Fibroblast of skin of back (primary cell): ENCODE measurements around the gene MCM8. TPM values are rescaled to one million over a fixed set of nuclear protein-coding genes. Genes with fewer than 3 reads are reported as not detected.

Source experiments
- DNase-seq: peaks from one replicate; pipeline ENCODE4 v3.0.0-alpha.2; 2013
- polyA plus RNA-seq, 2 experiments: library from polyadenylated mRNA; unstranded; fragments of 120-200 nt; gene quantifications; one replicate each; pipeline ENCODE4 v1.2.1, GENCODE V29; 2013; ENCODE audit not compliant: insufficient read length in 2 of 2

MCM8 gene
- 15.9 TPM for polyA plus RNA-seq (2013, experiment 1 of 2; ENCODE audit: insufficient read length)
- polyA plus RNA-seq (2013, experiment 2 of 2; ENCODE audit: insufficient read length), result 3.6 TPM

DNA sequence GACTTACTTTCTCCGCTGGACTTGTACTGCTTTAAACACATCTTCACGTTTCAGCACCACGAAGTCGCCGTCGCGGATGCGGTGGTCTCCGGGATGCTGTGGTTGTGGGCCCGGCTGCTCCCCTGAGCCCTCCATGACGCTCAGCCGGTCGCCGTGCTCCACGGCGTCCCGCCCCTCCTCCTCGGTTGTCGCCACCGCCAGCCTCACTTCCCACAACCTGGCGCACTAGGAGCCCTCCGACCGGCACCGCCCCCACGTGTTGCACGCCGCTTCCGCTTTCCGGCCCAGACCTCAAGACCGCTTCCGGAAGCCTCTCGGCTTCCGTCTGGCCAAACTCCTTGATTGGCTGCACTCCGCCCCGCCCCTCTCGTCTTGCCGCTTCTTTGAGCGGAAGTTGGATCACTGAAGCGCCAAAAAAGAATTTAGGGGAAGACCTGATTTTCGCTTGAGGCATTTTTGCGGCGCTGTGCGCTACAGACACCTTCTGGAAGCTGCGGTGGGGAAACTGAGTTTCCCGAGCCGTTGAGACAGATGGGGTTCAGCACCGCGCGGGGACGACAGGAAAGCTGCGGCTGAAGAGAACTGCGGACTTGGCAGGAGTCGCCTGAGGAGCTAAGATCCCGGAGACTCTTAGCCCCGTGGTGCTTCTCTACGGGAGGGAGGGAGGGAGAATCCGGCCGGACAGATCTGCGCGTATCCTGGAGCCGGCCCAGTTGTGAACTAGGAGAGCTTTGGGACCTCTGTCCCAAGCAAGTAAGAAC, at the start of gene MCM8, which contains the start of gene TRMT6:
TSS of gene MCM8 (plus strand) at position 382 of the 761 bp plus-strand sequence. CDS start 1,364 bp downstream, outside the sequence.
TSS of gene TRMT6 (minus strand) at position 263 of the 761 bp plus-strand sequence. CDS start at position 135, 128 bp downstream.
- peak; percentile 96 for DNase-seq

DNA sequence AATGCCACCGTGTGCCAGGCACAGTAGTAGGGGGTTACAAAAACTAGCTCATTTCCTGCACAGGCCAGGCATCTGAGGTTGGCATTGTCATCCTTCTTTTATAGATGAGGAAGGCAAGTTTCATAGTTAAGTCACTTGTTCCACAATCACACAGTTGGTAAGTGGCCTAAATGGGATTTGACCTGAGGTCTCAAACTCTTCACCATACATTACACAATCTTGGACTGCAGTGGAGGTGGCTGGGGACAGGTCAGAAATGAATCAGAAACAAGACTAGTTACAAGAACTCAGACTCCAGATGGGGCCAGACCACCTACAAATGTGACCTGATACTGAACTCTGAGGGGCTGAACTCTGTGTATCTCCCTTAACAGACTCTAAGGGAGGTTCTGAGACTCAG, 49.5 kb upstream of the MCM8 start:
- no peak for DNase-seq

DNA sequence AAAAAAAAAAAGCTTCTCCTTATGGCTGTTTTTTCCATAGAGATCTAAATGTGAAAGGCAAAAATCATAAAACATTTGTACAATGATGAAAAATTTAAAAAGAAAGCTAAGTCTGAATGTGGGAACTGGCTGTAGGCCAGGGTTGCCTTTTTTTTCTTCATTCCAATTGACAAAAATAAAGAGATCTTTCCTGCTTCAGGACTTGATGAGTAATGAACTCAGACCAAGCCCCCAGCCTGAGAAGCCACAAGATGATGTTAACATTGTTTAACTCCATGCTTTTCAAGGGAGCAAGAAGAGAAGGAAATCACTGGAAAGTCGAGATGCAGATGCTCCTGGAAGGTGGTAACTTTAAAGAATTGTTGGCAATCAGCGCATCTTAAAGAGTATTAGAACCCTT, 41.5 kb upstream of the MCM8 start:
- peak; percentile 6 for DNase-seq

DNA sequence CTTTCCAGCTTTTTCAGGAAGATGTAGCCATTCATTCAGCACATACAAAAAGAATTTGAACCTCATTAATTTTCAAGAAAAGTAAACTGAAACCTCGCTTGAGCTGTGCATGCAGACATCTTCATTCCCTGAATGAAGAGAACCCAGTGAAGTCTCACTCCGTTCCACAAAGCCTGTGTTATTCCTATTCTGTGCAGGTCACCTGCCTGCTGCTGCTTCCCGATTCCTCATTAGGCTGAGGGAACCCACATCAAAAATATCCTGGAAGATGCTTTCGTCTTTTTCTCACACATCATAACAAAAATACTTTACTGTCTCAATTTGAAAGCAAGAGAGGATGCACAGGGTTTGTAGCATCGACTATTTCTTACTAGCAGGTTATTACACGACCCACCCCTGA, 40.3 kb upstream of the MCM8 start:
- no peak for DNase-seq

DNA sequence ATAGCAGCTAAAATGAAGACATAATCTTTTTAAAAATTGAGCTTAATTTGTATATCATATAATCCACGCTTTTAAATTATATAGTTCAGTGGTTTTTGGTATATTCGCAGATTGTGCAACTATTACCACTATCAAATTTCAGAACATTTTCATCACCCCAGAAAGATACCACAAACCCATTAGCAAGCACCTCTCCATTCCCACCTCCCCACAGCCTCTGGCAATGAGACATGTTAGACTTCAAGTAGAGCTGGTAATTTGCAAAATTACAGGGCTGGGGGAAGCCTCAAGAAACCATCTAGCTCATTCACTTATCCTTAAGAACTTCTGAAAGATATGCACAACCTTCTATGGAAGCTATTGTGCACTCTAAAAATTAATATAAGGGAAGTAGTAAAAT, 37.3 kb upstream of the MCM8 start:
- no peak for DNase-seq

DNA sequence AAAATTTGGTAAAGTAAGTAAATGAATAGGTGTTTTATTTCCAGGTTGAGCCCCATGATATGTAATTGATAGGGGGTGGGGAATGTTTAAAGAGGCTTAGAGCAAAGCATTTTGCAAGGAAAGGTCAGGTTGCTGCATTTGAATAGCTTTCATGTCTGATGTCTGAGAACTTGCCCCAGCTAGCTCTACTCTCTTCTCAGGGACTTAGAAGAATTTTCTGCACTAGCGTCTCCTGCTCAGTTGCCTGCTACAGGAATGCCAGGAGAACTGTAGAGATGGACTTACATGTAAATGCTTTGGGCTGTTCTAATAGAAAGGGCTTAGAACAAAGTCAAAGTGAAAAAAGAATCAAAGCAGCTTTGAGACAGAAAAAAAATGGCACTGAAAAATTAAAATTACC, 35.6 kb upstream of the MCM8 start:
- DNase-seq, result no peak

DNA sequence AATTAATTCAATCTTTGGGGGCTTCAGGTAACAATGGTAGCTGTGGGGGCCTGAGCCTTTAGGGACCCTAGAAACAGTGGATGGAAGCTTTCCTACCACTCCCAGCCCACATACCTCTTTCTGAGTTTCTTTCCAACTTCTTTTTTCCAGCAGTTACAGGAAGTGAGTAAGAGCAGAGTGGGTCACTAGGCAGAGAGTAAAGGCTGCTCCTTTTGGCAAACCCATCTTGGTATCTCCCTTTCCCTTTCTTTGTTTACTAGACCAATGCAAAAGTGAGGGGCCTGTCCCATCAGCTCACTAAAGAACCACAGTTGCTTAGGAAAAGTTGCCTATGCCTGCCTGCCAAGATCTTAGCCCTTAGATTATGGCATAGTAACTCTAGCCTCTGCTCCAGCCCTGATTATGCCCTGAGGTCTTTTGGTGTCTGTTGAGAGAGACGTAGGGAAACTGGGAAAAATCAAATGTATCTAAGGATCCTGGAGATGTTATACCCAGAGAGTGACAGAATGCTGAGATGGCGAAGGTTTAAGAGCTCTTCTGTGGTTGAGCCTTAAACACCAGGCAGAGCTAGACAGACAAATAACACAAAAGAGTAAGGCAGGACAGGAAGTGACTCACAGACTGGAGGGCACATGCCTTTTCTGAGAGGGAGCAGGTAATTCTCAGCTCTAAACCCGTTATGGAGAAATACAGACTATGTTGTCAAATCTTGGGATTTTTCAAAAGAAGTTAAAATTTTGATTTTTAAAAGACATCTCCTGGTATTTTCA, 31.4 kb upstream of the MCM8 start:
- DNase-seq, result peak; percentile 33

DNA sequence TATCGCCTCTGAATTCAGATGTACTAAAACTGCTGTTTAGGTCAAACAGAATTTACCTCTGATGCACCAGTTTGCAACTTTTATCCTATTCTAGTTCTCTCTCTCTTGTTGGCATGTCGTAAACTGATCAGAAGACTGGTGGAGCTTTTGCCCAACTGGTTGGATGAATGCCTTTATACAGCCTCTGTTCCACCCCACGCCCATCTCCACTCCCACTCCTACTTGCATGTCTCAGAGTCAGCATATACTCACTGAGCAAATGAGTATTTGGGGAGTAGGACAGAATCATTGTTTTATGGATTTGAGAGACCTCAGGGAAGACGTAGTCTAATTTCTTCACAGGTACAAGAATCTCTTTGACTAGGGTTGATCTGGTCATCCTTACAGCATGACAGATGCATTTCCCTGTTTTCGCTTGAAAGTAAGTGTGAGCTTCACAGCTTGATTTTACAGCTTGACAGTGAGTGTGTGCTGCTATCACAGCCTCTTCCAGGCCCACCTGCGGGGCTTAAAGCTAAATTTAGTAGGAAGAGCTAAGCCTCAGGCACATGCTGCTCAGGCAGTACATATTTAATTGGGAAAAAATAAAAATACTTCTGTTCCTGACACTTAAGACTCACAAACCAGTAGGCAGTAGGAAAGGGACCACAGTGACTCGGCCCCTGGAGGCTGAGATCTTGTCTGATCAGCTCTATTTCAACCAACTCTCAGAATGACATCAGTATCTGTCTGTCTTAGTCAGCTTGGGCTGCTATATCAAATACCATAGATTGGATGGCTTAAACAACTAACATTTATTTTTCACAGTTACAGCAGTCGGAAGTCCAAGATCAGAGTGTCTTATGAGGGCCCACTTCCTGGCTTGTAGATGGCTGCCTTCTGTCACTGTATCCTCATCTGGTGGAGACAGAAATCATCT, 30.6 kb upstream of the MCM8 start:
- DNase-seq, result no peak

DNA sequence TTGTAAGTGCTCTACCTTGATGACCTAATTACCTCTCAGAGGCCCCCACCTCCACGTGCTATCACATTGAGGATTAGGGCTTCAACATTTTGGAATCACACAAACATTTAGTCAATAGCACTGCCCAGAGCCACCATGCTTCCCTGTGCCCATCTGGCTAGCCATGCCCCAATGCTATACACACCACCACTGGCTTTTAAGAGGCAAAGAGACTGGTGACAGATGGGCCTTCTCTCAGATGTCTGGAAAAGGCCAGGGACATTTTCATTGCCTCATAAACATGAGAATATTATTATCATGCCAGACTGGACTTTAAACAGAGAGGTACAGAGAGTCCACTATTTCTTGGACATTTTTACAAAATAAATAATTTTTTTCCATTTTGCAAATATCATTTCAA, 29.9 kb upstream of the MCM8 start:
- no peak for DNase-seq

DNA sequence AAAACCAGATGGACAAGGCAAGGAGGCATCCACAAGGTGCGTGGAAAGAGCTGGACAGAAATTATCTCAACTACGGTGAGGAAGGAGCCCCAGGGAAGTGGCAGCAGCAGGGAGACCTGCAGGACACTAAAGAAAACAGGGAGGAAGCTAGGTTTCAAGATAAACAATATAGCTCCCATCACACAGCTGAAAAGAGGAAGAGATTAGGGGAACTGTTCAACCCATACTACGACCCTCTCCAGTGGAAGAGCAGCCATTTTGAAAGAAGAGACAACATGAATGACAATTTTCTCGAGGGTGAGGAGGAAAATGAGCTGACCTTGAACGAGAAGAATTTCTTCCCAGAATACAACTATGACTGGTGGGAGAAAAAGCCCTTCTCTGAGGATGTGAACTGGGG, 27.0 kb upstream of the MCM8 start:
- DNase-seq, result no peak

DNA sequence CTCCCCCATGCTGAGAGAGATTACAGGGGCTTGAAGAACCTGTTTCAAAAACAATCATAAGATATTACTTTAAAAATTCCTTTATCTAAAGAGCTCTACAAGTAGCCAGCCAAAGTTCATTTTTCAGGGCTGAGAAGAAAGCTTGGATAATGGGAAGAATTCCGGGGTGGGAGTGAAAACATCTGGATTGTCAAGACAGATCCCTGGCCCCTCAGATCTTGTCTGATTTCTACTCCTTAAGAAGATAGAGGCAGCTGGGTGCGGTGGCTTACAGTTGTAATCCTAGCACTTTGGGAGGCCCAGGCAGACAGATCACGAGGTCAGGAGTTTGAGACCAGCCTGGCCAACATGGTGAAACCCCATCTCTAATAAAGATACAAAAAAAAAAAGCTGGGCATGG, 24.9 kb upstream of the MCM8 start:
- no peak for DNase-seq

DNA sequence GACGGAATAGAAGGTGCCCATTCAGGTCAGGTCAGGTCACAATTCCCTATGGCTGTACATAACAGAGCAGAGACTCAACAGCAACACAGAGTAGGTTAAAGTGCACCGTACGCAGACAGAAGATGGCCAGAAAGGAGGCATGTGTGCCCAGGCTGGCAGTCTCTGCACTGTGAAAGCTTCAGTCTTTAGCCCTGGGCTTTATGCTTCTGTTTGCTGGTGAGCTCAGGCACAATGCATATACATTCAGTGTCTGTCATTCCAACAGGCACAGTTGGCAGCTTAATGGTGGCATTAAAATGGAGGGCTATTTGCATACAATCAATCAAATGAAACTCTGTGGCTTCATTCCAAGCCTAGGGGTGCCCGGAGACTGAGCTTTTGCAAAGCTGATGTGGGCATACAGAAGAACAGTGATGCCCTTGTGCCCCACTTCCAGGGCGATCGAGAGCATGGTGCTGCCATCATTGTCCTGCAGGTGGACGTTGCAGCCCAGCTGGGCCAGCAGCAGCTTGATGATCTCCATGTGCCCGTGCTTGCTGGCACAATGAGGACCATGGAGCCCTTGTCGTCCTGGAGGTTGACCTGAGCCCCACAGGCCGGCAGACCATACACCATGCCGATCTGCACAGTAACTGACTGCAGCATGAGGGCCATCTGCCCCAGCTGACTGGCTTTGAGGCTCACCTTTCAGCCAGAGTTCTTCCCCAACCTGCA, 22.5 kb upstream of the MCM8 start:
- no peak for DNase-seq

DNA sequence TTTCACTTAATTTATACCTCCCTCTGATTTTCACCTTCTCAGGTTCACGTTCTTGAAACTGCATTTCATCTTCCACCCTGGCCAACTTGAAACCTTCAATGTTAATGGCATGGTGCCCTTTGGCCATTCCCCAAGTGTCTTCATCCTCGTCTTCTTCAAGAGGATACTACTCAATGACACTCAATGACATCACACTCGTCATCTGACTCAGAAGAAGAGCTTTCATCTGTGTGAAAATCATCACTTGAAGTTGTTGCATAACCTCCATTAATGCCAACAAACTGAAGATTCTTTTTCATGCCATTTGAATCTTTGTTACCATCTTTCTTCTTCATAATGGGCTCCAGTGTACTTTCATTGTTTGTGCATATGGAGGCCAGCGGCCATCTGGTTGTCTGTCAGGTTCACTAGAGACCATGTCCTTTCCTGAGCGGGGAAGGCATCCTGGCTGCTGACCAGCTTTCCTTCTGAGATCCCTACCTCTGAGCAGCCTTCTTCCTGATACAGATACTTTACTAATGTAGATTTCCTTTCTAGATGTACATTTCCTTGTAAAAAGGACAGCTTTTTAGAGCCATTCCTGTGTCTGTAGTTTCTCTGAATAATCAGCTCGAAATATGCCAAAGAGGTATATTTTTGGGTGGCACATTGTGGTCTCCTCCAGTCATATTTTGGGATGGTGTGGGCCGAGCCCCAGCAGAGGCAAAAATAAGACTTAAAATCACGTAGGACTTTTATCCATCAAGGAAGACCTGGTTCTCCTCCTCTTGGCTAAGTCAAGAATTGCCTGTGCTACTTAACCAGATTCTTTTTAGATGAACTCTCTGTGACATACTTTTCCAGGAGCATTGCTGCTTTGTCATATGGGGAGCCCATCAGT, 21.4 kb upstream of the MCM8 start:
- DNase-seq, result no peak

DNA sequence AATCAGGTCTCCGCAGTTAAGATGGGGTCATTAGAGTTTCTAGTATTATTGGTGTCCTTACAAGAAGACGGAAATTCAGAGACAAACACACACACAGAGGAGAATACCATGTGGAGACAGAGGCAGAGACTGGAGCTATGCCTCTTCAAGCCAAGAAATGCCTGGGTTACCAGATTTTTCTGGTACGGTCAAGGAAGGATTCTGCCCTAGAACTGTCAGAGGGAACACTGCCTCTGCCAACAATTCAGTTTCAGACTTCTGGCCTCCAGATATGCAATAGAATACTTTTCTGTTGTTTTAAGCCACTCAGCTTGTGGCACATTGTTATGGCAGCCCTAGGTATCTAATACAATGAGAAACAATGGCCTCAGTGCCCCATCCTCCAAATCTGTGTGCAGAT, 19.0 kb upstream of the MCM8 start:
- DNase-seq, result no peak

DNA sequence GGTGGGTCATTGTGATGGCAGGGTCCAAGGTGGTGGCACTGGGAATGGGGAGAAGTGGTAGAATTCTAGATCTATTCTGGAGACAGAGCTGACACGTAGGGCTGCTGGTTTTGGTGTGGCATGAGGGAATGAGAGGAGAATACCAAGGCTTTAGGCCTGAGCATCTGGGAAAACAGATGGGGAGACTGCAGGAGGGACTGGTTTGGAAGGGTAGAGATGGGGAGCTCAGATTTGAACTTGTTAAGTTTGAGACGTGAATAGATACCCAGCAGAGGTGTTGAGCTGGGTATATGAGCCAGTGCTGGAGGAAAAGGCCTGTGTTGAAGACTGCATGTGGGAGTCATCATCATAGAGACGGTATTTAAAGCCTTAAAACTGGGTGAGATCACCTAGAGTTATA, 17.7 kb upstream of the MCM8 start:
- DNase-seq, result no peak

DNA sequence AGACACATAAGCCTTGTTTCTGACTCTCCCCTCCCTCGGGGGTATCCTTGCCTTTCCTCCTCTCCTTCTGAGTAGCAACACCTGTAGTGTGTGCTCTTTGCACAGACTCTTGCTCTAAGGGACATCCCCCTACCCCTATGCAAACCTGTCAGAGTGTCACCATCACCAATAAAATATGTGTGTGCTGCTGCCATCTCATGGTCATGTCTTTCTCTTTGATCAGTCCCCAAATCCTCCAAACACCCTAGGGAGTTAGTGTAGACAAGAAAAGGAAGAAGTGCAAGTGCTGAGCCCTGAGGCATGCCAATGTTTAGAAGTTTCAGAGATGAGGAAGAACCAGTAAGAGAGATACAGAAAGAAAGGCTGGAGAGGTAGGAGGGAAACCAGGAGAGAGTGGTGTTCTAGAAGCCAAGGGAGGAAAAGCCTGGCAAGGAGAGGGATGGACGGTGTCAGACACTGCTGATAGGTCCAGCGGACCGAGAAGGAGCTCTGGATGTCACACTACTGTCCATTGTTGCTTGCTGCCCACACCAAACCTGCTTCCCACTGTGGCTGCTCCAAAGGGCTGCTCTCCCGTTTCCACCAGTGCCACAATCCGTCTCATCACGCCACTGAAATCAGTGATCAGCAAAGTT, 16.5 kb upstream of the MCM8 start:
- DNase-seq, result no peak

DNA sequence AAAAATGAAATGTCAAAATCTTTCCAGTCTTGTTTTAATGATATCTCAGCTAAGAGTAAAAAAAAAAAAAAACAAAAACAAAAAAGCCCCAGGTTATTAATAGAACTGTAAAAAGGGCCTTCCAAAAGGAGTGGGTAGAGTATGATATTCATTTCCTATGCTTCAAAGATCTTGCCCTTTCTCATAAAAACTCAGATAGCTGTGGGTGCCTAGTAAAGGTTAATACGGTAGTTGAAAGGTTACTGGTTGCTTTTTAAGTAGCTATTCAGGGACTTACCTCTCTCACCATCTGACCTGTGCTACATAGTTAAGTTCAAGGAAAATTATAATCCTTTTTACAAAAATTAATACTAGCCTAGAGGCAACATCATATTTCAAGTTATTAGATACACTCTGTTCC, 15.1 kb upstream of the MCM8 start:
- DNase-seq, result no peak

DNA sequence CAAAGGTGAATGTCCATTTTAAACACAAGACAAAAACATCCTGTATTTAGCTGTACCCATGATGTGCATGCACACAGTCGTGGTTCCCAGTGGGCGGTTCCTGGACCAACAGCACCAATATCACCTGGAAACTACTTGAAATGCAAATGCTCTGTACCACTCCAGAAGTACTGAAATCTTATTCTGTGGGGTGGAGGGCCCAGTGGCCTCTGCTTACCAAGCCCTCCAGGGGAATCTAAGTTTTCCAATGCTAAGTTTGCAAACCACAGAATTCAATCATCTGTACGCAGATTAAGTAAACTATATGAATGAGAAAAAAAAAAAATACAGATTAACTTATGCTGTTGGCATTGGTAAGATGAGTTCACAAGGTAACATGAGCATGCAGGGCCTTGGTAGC, 14.2 kb upstream of the MCM8 start:
- DNase-seq, result no peak

DNA sequence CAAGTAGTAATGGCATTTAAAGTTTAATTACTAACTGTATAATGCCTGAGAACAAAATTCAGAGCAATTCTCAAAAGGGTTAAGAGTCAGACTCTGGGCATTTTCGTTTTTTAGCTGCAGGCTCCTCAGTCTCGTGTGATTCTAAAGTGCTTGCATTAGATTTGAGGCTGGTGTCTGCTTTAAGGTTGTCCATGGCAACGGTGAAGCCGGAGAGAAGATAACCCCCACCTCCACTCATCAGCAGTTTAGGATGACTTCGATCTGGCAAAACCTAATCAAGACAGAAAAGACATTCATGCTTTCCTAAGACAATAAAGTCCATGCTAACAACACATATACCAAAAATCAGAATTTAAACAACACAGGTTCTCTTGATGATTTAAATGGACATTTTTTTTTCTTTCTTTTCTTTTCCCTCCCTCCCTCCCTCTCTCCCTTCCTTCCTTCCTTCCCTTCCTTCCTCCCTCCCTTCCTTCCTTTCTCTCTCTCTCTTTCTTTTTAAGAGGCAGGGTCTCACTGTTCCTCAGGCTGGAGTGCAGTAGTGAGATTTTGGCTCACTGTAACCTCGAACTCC, 11.9 kb upstream of the MCM8 start:
- no peak for DNase-seq

DNA sequence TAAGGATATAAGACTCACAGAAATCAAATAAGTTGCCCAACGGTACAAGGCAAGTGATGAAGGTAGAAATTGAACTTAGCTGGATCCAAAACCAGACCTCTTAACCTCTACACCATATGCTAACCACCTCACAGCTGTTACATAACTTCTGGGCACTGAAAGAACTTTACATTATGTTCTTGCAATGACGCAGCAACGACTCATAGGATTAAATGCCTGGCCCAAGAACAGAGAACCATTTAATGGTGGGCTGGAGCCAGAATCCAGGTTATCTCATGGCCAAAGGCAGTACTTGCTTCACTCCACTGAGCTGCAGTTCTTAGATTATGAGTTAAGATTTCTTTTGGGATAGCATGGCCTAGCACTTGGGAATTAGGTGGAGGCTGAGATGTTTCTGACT, 4.5 kb upstream of the MCM8 start:
- DNase-seq, result peak; percentile 18
